GM11168 (cell line): Measurements from ENCODE around the gene KRTAP10-6.
"Not testable (repeated sequence)": the region's sequence is repeated elsewhere in the genome, so short reads cannot be mapped to it uniquely, and the experiment has no call there.

Experiments used
- in situ Hi-C: fragments of 300-500 bp; cut with MboI; formaldehyde crosslinking; loops from one replicate; pipeline ENCODE4 v1.12.0; 2022; ENCODE audit warnings: low sequenced_read_pairs; ENCODE audit not compliant: unreplicated experiment

Gene KRTAP10-6

DNA sequence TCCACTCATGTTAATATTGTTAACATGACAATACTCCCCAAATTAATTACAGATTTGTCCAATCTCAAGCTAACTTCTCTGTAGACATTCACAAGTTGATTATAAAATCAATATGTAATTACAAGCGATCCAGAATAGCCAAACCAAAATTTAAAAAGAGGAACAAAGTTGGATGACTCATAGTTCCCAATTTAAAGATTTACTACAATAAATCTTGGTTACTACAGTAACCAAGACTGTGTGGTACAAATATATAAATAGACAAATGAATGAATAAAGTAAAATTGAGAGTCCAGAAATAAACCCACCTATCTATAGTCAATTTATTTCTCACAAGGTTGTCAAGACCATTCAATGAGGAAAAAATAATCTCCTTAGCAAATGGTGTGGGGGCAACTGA lies 25.9 kb downstream of the KRTAP10-6 start:
- in situ Hi-C loops = no loop called here

DNA sequence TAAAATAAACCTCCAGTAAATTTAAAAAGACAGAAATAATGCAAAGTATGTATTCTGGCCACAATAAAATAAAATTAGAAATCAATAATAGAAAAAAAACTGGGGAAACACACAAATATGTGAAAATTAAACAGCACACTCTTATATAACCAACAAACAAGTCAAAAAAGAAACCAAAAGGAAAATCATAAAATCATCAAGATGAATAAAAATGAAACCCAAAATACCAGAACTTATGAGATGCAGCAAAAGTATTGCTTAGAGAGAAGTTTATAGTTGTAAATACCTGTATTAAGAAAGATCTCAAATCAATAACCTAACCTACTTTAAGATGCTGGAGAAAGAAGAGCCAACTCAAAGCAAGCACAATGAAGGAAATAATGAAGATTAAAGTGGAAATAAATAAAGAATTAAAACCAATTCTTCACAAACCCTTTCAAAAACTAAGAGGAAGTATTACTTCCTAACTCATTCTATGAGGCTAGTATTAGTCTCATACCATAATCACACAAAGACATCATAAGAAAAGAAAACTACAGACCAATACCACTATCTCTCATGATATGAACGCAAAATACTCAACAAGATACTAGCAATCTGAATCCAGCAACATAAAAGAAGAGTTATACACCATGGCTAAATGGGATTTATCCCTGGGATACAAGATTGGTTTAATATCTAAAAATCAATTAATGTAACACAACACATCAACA lies 27.3 kb downstream of the KRTAP10-6 start:
- in situ Hi-C loops = no loop called here

DNA sequence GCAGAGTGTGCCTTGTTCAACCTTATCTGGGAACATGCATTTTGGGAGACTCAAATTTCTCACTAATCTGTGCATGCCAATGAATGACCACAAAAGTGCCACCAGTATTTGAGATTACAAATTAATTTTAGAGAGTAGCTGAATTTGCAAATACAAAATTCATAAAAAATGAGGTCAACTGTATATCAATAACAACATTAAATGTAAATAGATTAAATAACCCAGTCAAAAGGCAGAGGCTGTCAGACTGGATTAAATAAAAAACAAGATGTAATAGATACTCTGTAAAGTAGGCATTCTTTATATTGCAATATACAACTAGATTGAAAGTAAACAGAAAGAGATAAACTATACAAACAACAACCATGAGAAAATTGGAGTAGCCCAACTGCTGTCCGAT lies 28.2 kb downstream of the KRTAP10-6 start:
- in situ Hi-C loops = no loop called here

DNA sequence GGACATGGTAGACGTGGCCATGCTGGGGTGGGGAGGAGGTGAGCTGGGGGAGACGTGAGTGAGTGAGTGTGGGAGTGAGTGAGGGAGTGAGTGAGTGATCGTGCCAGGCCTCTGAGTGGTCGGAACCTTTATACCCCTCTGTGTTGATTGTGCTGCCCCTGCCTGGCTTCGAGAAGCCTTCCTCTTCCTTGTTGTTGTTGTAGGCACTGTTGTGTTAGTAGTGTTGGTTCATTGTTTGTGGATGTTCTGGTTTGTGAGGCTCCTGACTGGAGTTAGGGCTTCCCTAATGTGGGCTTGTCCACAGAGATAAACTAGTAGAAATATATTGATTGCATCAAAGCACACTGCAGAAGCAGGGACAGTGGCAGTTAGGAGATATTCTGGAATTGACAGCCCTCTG lies 33.6 kb downstream of the KRTAP10-6 start, which contains the start of gene KRTAP10-3:
Gene KRTAP10-3 (minus strand): TSS at position 101 of the 400 bp plus-strand sequence. CDS start 80 bp downstream, at position 21.
- in situ Hi-C loops = no loop called here

DNA sequence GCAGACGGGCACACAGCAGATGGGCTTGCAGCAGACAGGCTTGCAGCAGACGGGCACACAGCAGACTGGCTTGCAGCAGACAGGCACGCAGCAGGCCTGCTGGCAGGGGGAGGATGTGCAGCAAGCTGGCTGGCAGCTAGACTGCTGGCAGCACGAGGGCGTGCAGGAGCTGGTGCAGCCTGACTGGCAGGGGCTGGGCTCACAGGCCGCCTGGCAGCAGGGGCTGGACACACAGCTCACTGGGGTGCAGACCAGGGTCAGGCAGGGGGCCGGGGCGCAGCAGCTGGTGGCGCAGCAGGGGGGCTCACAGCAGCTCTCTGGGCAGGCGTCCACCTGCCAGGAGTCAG lies 34.0 kb downstream of the KRTAP10-6 start:
- in situ Hi-C loops = not testable (repeated sequence)

DNA sequence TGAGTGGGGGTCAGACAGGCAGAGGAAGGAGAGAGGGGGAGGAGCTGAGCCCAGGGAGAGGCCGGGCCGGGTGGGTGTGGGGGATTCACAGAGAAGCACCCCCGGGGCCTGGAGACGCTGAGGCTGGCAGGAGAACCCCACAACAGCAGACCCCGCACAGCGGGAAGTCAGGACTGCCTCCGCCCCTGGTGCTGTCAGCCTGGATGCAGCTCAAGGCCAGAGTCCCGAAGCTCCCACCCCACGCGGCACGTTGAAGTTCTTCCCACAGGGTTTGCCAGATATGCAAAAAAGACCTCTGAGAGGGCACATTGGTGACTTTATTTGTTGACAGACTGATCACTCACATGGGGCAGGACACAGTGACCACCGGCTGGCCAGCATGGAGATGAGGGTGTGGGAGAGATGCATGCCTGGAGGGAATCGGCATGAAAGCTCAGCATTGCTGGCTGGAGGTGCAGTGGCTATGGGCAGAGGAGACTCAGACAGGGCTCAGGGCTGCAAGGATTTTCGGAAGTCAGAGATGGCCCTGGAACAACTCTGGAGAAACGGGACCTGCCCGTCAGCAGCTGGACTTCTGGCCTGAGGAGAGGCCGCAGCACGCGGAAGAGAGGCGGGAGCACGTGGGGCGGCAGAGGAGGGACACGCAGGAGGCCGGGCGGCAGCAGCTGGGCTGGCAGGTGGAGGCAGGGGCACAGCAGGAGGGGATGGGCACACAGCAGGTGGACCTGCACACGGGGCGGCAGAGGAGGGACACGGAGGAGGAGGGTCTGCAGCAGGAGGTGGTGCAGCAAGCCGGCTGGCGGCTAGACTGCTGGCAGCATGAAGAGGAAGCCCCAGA lies 34.6 kb downstream of the KRTAP10-6 start:
- in situ Hi-C loops = no loop called here

DNA sequence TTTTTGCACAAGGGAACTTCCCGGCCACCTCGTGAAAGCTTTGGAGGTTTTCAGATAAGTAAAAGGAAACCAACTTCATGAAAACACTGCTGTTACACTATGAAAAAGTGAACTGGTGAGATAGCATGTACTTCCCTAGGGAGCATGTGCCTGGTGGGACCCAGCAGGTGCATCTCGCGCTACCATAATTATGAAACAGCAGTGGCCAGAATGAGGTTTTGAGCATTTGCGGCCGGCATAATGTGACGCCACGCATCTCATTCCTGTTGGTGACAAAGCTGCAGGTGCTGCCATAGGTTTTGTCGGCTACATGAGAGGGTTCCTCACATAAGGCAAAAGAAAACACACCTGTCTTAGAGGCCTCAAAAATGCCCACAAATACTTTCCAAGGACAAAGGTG lies 35.4 kb downstream of the KRTAP10-6 start:
- in situ Hi-C loops = no loop called here

DNA sequence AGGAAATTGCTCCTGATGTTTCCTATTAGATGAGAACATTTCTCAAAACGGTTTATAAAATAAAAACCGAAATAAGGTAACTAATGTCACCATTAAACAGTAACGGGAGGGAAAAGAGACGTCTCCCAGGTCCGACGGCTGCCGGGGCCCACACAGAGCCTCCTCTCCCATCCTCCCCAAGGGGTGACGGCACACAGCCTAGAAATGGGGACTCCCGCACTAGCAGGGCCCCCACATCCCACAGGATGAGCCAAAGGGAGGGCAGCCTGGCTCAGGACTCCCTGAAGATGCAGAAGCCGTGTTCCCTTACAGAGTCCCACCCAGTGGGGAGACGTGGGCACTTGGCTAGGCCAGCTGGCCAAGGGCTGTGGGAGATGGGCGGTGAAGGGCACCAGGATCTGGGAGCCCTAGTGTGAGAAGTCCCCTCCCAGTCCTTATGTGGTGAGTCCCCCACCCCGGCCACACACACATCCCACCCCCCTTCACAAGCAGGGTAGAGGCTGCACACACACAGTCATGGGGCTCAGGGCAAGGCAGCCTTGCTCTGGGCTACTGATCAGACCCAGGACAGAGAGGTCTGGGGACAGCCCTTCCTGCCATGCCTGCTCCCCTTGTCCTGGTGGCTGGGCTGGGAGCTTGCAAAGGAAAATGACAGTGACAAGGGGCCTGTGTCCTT lies 37.0 kb downstream of the KRTAP10-6 start:
- in situ Hi-C loops = no loop called here

DNA sequence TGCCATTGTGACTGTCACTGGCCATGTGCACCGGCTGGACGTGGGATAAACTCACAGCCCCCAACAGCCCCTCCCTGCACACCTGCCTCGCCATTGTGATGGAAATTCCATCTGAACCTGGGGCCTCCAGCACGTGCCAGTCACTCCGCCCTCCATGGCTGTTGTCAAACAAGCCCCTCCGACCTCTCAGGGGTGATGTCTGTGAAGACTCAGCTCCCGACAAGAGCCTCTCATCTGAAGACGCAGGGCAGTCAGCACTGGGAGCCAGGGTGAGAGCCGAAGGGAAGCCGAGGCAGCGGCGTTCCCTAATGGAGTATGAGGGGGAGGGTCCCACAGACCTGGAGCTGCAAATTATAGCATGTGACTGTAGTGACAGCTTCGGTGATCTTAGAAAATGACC lies 39.6 kb downstream of the KRTAP10-6 start:
- in situ Hi-C loops = loop anchor here (5.0 kb wide), 1 partner anchor 75 kb away; the partner anchor contains the start of gene KRTAP10-9

DNA sequence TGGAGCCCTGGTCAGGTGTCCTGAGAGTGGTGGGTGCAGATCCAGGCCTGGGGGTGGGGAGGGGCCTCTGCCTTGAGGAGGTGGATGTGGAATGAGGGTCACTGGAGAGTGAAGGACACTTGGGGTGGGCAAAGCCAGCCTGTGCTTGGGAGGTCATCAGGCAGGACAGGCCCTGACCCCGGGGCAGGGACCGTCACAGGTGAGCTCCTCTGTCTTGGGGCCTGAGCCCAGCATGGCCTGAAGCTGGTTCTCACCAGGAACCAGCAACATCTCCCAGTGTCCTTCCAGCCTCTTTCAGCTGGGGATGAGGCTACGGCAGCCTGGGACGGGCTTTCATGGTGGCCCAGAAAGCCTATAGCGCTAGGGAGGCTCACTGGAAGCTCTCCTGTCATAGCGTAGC lies 40.2 kb downstream of the KRTAP10-6 start:
- in situ Hi-C loops = loop anchor here (5.0 kb wide), 1 partner anchor 75 kb away; the partner anchor contains the start of gene KRTAP10-9

DNA sequence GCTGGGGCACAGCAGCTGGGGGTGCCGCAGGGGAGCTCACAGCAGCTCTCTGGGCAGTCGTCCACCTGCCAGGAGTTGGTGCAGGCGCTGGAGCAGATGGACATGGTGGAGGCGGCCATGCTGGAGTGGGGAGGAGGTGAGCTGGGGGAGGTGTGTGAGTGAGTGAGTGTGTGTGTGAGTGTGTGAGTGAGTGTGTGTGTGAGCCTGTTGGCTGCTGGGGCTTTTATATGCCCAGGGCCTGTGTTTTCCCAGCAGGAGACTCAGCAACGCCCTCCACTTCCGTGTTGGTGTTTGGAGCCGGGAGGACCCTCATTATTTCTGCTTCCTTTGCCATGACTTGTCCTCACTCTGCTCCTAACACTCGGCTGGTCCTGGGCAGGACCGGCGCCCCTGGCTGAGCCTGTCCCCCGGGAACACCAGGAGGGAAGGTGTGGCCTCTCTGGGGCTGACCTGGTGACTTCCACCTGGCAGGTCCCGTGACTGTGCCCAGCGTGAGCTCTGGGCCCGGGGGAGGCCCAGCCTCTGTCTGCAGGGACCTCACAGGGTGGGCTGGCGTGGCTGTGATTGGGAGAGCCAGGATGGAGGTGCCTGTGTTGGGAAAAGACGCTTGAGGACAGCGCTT lies 40.9 kb downstream of the KRTAP10-6 start, which contains the start of gene KRTAP10-2:
Gene KRTAP10-2 (minus strand): TSS at position 166 of the 622 bp plus-strand sequence. CDS start 47 bp downstream, at position 119.
- in situ Hi-C loops = loop anchor here (5.0 kb wide), 1 partner anchor 76 kb away; the partner anchor contains the start of gene KRTAP10-9

DNA sequence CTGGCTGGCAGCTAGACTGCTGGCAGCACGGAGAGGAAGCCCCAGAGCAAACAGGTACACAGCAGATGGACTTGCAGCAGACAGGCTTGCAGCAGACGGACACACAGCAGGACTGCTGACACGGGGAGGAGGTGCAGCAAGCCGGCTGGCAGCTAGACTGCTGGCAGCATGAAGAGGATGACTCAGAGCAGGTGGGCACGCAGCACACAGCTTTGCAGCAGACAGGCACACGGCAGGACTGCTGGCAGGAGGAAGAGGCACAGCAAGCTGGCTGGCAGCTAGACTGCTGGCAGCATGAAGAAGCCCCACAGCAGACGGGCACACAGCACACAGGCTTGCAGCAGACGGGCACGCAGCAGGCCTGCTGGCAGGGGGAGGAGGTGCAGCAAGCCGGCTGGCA lies 41.5 kb downstream of the KRTAP10-6 start:
- in situ Hi-C loops = loop anchor here (5.0 kb wide), 1 partner anchor 76 kb away; the partner anchor contains the start of gene KRTAP10-9

DNA sequence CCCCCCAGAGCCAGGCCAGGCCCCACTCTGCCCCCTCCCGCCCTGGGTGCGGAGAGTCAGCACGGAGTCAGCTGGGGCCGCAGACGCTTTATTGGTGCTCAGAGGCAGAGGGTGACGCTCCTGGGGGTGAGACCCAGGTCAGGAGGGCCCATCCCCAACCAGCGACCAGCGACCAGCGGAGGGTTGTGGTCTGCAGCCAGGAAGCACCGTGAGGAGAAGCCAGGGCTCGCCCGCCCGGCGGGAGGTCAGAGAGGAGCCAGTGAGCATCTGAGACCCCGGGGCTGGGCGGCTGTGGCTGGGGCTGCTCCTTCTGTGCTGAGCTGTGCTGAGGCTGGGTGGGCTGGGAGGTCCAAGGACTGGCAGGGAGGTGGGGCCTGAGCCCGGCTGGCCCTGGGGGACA lies 42.0 kb downstream of the KRTAP10-6 start:
- in situ Hi-C loops = loop anchor here (5.0 kb wide), 1 partner anchor 77 kb away; the partner anchor contains the start of gene KRTAP10-9

DNA sequence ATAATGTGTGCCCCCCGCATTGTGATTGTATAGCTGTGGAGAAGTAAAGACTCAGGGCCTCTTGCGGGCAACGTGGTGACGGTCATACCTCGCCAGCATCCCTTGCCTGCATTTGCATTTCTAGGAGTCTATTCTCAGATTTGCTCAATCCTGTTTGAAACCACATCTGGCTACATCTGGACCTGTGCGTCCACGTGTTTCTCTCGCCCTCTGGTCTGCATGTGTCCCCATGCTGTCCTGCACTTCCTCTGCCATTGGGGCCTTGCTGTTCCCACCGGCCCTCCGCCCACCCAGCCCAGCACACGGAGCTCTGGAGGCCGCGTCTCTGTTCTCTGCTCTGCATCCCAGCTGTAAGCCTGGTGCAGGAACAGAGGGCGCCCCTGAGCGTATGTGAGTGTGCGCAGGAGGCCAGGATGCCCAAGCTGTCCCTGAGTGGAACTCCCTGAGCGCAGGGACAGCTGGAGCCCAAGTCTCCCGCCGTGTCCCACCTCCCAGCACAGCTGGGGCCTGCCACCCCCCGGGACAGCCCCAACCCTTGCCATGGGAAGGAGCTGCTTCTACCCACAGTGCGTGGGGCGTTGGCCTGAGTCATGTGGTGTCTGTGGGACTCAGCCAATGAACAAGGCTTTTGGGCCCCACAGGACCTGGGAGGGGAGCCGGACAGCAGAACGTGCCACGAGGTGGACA lies 42.6 kb downstream of the KRTAP10-6 start:
- in situ Hi-C loops = loop anchor here (5.0 kb wide), 1 partner anchor 78 kb away; the partner anchor contains the start of gene KRTAP10-9

DNA sequence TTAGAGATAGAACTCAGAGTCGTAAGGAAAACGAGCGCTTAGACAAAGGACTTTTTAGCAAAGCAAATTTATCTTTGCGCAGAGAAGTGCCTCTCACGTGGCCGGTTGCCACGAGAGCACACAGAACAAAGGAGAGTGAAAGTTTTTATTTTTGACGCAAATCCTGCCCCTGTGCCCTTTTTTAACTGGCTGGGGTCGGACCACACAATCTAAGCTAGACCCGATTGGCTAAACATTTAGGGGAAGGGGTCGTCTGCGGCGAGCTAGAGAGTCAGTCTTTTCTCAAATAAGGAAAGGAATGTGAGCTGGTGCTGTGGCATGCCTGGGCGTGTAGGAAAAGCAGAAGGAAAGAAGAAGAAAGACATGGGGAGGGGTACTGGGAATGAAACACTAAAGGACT lies 43.4 kb downstream of the KRTAP10-6 start:
- in situ Hi-C loops = no loop called here

DNA sequence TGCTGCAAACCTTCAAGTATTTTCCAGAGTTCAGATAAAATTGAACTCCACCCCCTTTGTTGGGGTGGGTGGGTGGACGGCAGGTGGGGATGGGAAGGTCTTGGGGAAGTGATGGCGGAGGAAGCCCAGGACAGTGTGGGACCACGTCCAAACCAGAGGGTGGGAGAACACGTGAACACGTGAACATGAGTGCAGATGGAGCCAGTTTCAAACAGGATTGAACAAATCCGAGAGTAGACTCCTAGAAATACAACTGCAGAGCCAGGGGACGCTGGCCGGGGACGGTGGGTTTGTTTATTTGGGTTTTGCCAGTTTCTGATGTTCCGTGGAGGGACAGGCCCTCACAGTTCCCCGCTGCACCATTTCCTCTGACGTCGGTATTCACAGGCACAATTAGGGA lies 43.9 kb downstream of the KRTAP10-6 start:
- in situ Hi-C loops = no loop called here

DNA sequence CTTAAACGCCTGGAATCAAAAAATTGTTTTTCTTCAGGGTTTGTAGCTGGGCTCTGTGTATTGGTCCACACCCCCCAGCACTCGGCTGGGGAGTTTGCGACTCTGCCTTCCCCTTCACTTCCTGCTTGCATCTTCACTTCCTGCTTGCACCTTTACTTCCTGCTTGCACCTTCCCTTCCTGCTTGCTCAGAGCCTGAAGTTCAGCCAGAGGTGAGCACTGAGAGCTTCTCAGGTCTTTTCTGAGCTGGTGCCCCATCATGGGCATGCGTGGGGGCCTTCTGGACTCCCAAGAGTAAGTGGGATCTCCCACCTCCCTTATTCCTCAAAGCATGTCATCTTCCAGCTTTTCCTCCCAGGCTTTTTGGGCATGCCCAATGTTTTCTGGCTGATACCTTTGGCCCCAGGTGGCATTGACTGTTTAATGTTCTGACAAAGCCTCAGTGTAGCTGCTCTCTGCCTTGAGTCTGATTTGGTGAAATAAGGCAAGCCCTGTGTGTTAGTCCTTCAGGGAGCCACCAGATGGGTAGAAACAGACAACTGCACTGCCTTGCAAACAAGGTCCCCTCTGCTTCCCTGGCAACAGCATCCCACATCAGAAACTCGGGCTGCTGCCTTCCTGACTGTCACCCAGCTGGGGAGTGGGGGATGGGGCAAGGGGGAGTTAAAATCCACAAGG lies 44.5 kb downstream of the KRTAP10-6 start:
- in situ Hi-C loops = no loop called here

DNA sequence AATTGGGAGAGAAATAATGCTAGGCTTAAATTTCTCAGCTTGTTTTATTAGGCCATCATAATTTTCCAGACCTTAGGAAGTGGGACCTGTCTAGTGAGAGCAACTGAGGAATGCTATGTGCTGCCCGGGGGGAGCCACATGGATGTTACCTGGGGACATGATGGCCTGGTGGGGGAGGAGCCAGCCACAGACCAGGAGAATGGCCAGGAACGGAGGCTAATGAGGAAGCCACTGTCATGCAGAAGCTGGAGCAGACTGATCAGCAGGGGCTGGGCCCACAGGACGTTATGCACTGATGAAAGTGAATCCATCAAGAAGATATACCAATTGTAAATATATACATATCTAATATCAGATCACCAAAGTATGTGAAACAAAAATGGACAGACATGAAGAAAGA lies 47.7 kb downstream of the KRTAP10-6 start:
- in situ Hi-C loops = no loop called here

DNA sequence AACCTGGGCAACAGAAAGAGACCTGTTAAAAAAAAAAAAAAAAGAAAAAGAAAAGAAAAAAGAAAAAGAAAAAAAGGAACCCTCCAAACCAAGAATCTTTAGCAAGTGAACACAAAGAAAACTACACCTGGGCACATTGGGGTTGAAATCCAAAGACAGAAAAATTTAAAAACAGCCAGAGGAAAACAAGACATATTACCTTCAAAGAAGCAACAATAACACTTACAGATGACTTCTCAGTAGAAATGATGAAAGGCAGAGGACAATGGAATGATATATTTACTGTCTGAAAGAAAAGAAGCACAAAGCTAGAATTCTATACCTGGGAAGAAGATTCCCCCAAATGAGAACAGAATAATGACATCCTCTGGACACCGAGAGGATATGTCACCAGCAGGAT lies 49.6 kb downstream of the KRTAP10-6 start:
- in situ Hi-C loops = no loop called here
